Panc1 (cell line): ENCODE measurements around the gene GTSE1. TPM values are rescaled to one million over a fixed set of nuclear protein-coding genes. Genes with fewer than 3 reads are reported as not detected.

Experiments
- ATAC-seq: fragments of 200-7000 bp; cut with Tn5 transposase; 2 replicates; pipeline ENCODE4 v1.9.1; 2020; ENCODE audit warnings: mild to moderate bottlenecking, moderate library complexity
- BruUV-seq: library from RNA; stranded (reverse); fragments of 400-500 nt; replicated peaks from 2 replicates; lab custom pipeline; 2021; lab: Mats Ljungman, UMichigan
- CTCF ChIA-PET: fragments of 300-600 bp; sonication (Branson Sonifier 250); formaldehyde crosslinking; loops from one replicate; lab custom pipeline; 2022; ENCODE audit warnings: antibody characterized with exemption; lab: Charles Lee
- POLR2A ChIA-PET: fragments of 300-600 bp; sonication (Branson Sonifier 250); formaldehyde crosslinking; loops from one replicate; lab custom pipeline; 2022; ENCODE audit warnings: antibody characterized with exemption; lab: Charles Lee
- DNase-seq: peaks from one replicate; pipeline ENCODE4 v3.0.0-alpha.2; 2010; ENCODE audit warnings: low read depth, low spot score
- H3K27ac ChIP-seq: 2 replicates; pipeline ENCODE4 v1.5.1; 2011; ENCODE audit warnings: mild to moderate bottlenecking, low read length, inconsistent platforms
- H3K27me3 ChIP-seq: fragments of 200-500 bp; sonication (Bioruptor generic); 2 replicates; pipeline ENCODE4 v1.6.0; 2014; ENCODE audit warnings: low read length, inconsistent platforms; ENCODE audit not compliant: control insufficient read depth, insufficient read depth
- H3K36me3 ChIP-seq: fragments of 200-500 bp; sonication (Bioruptor generic); 2 replicates; pipeline ENCODE4 v1.5.1; 2014; ENCODE audit warnings: inconsistent platforms, mild to moderate bottlenecking, low read length, moderate library complexity; ENCODE audit not compliant: control insufficient read depth, insufficient read depth
- H3K4me1 ChIP-seq: 2 replicates; pipeline ENCODE4 v1.5.1; 2011; ENCODE audit warnings: inconsistent platforms, mild to moderate bottlenecking, low read length, moderate library complexity; ENCODE audit not compliant: control insufficient read depth, insufficient read depth
- H3K4me3 ChIP-seq, 2 experiments: 2 replicates each; pipeline ENCODE4 v1.5.1; 2011 to 2012; ENCODE audit warnings: low read depth in 2 of 2, low read length in 2 of 2, mild to moderate bottlenecking in 2 of 2, inconsistent platforms in 1 of 2, moderate library complexity in 1 of 2
- H3K9me3 ChIP-seq: fragments of 200-500 bp; sonication (Bioruptor generic); 2 replicates; pipeline ENCODE4 v1.5.1; 2014; ENCODE audit warnings: low read depth, mild to moderate bottlenecking, inconsistent platforms, low read length, moderate library complexity; ENCODE audit not compliant: control insufficient read depth, insufficient read depth
- CTCF ChIP-seq: fragments of 450-650 bp; IDR thresholded peaks from 2 replicates; pipeline ENCODE4 v1.5.1; 2017; ENCODE audit warnings: mild to moderate bottlenecking
- POLR2AphosphoS5 ChIP-seq: IDR thresholded peaks from 2 replicates; pipeline ENCODE4 v1.6.1; 2012; ENCODE audit warnings: mild to moderate bottlenecking, low read depth, low read length, moderate library complexity
- REST ChIP-seq, 2 experiments: IDR thresholded peaks; 2 replicates each; pipeline ENCODE4 v1.6.1; 2011 to 2012; ENCODE audit warnings: low read depth in 2 of 2, control low read depth in 1 of 2, low read length in 1 of 2, mild to moderate bottlenecking in 1 of 2, moderate library complexity in 1 of 2; ENCODE audit not compliant: insufficient read depth in 1 of 2
- SIN3A ChIP-seq: IDR thresholded peaks from 2 replicates; pipeline ENCODE4 v1.6.1; 2012; ENCODE audit warnings: low read depth, mild to moderate bottlenecking, low read length, moderate library complexity, borderline replicate concordance; ENCODE audit not compliant: insufficient read depth
- TCF7L2 ChIP-seq: IDR thresholded peaks from 2 replicates; pipeline ENCODE4 v1.6.1; 2011; ENCODE audit warnings: mild to moderate bottlenecking, low read depth, low read length, inconsistent platforms
- in situ Hi-C: cut with HindIII; loops from 2 replicates; pipeline ENCODE4 v1.10.0; 2016; ENCODE audit warnings: low sequenced_read_pairs, low pct_unique_long_range_greater_than_20kb
- intact Hi-C: fragments of 100-400 bp; cut with micrococcal nuclease; formaldehyde crosslinking; loops from one replicate; pipeline ENCODE4 v1.10.0; 2022; ENCODE audit not compliant: unreplicated experiment
- total RNA-seq: library from RNA; stranded (reverse); gene quantifications from one replicate; pipeline ENCODE4 v1.2.1, GENCODE V29; 2021; ENCODE audit not compliant: unreplicated experiment

Gene GTSE1
- total RNA-seq, 1 experiment from 2014 or later: 36.2 TPM

- CTCF ChIA-PET: no interaction called here
- ATAC-seq (no peak), DNase-seq (no peak)
- POLR2A ChIA-PET: no interaction called here
- in situ Hi-C loops: no loop called here
- H3K9me3 ChIP-seq: no peaks in the 10 kb centered on the region
- H3K27ac ChIP-seq: no peak overlapping the region
- no peak overlapping the region for H3K4me3 ChIP-seq
- H3K4me1 ChIP-seq: no peaks in the 10 kb centered on the region
- TF ChIP-seq SIN3A (no peak), REST (IDR thresholded peaks at IDR 0.05; ENCODE audit: insufficient read depth in 1 of 2, low read depth in 2 of 2, low read length in 1 of 2) (no peak), TCF7L2 (no peak)
- intact Hi-C loops: no loop called here
- H3K27me3 ChIP-seq: no peaks in the 10 kb centered on the region
- no TSS peak for BruUV-seq
- 0 out of 2 replicates have a peak, but pooled peaks cover 2% of the 10 kb centered on the region for H3K36me3 ChIP-seq
Measured at GRCh38 chr22:46278656-46279645, 17.7 kb upstream of the GTSE1 start.

GRCh38 chr22:46280063-46280817 is 16.4 kb upstream of the GTSE1 start:
- ChIA-PET CTCF (no interaction called here), POLR2A (interaction anchor here (0.7 kb wide), 1 partner anchor 25 kb away, joined by 3 read pairs; no protein-coding TSS in a partner anchor)
- Histone ChIP-seq H3K27me3 (no peaks in the 10 kb centered on the region), H3K36me3 (0 out of 2 replicates have a peak, but pooled peaks cover 2% of the 10 kb centered on the region), H3K4me3 (no peak overlapping the region), H3K27ac (no peak overlapping the region), H3K9me3 (no peaks in the 10 kb centered on the region), H3K4me1 (no peaks in the 10 kb centered on the region)
- BruUV-seq: no TSS peak
- ATAC-seq (no peak), DNase-seq (no peak)
- in situ Hi-C loops: no loop called here
- intact Hi-C loops: no loop called here
- TF ChIP-seq REST (IDR thresholded peaks at IDR 0.05; ENCODE audit: insufficient read depth in 1 of 2, low read depth in 2 of 2, low read length in 1 of 2): no peak
- TF ChIP-seq CTCF: no peak
- TF ChIP-seq TCF7L2: no peak
- no peak for TF ChIP-seq SIN3A
- no peak for TF ChIP-seq POLR2AphosphoS5
